CD14-positive monocyte (primary cell): ENCODE measurements around the gene FOXR1. TPM values are rescaled to one million over a fixed set of nuclear protein-coding genes. Genes with fewer than 3 reads are reported as not detected.

Experiments
- DNase-seq, 3 donors: peaks; one replicate each; pipeline ENCODE4 v3.0.0-alpha.2; 2011 to 2022
- H2AFZ ChIP-seq: 2 replicates; pipeline ENCODE4 v1.6.0; 2012; ENCODE audit warnings: mild to moderate bottlenecking, low read depth, low read length, inconsistent platforms; ENCODE audit not compliant: insufficient read depth, poor library complexity, severe bottlenecking
- H3K27ac ChIP-seq, 2 donors: 1 replicate in 1 of 2; 2 replicates in 1 of 2; pipeline ENCODE4 v1.5.1; 2012 to 2013; ENCODE audit warnings: low read length in 2 of 2, control low read depth in 1 of 2, inconsistent platforms in 1 of 2, low read depth in 1 of 2, mild to moderate bottlenecking in 1 of 2
- H3K27me3 ChIP-seq, 2 donors: one replicate each; pipeline versions ENCODE4 v1.6.0 to v1.6.1; 2011 to 2013; ENCODE audit warnings: low read length in 2 of 2; ENCODE audit not compliant: control insufficient read depth in 2 of 2, insufficient read depth in 2 of 2
- H3K36me3 ChIP-seq, 2 donors: replicated peaks in 1 of 2; 1 replicate in 1 of 2; 2 replicates in 1 of 2; pipeline versions ENCODE4 v1.5.1 to v1.6.1; 2012 to 2013; ENCODE audit warnings: low read length in 2 of 2, control low read depth in 1 of 2, inconsistent platforms in 1 of 2, mild to moderate bottlenecking in 1 of 2; ENCODE audit not compliant: insufficient read depth in 2 of 2, control insufficient read depth in 1 of 2
- H3K4me1 ChIP-seq, 2 donors: 1 replicate in 1 of 2; 2 replicates in 1 of 2; pipeline versions ENCODE4 v1.5.1 to v1.6.1; 2012 to 2013; ENCODE audit warnings: low read length in 2 of 2, control low read depth in 1 of 2, inconsistent platforms in 1 of 2, mild to moderate bottlenecking in 1 of 2, moderate library complexity in 1 of 2; ENCODE audit not compliant: insufficient read depth in 2 of 2, control insufficient read depth in 1 of 2
- H3K4me2 ChIP-seq: replicated peaks from 2 replicates; pipeline ENCODE3; 2012; ENCODE audit warnings: low read length, moderate library complexity, mild to moderate bottlenecking; ENCODE audit not compliant: poor library complexity, severe bottlenecking; ENCODE audit errors: extremely low read depth
- H3K4me3 ChIP-seq, 3 experiments: fragments of 200-600 bp in 1 of 3; sonication (generic) in 1 of 3; replicated peaks in 1 of 3; 1 replicate in 2 of 3; 2 replicates in 1 of 3; pipeline ENCODE4 v1.5.1; 2011 to 2013; ENCODE audit warnings: low read length in 3 of 3, mild to moderate bottlenecking in 3 of 3, control low read depth in 2 of 3, low read depth in 2 of 3, inconsistent platforms in 1 of 3, moderate library complexity in 1 of 3
- H3K79me2 ChIP-seq: 2 replicates; pipeline ENCODE4 v1.6.0; 2012; ENCODE audit warnings: mild to moderate bottlenecking, control low read depth, inconsistent platforms, low read length, moderate library complexity; ENCODE audit not compliant: insufficient read depth
- H3K9ac ChIP-seq: 2 replicates; pipeline ENCODE4 v1.6.0; 2017; ENCODE audit warnings: low read length, mild to moderate bottlenecking; ENCODE audit not compliant: insufficient read depth, poor library complexity, severe bottlenecking
- H3K9me3 ChIP-seq, 2 donors: replicated peaks in 1 of 2; 1 replicate in 1 of 2; 2 replicates in 1 of 2; pipeline versions ENCODE4 v1.5.1 to v1.6.1; 2012 to 2013; ENCODE audit warnings: low read length in 2 of 2, control low read depth in 1 of 2; ENCODE audit not compliant: control insufficient read depth in 1 of 2, insufficient read depth in 1 of 2
- H4K20me1 ChIP-seq: 2 replicates; pipeline ENCODE4 v1.6.0; 2012; ENCODE audit warnings: mild to moderate bottlenecking, low read length, control low read depth, moderate library complexity; ENCODE audit not compliant: insufficient read depth
- H3K27ac Mint-ChIP-seq, 7 donors: one replicate each; pipeline ENCODE4 v1.8.0; 2020; ENCODE audit warnings: mild to moderate bottlenecking in 7 of 7, mixed read lengths in 7 of 7, moderate library complexity in 6 of 7, inconsistent platforms in 2 of 7
- H3K27me3 Mint-ChIP-seq, 3 donors: one replicate each; pipeline ENCODE4 v1.8.0; 2021 to 2022; ENCODE audit warnings: low read depth in 3 of 3, mild to moderate bottlenecking in 3 of 3, mixed read lengths in 3 of 3, moderate library complexity in 3 of 3, inconsistent platforms in 1 of 3
- H3K36me3 Mint-ChIP-seq, 2 donors: one replicate each; pipeline ENCODE4 v1.8.0; 2020; ENCODE audit warnings: mixed read lengths in 2 of 2, inconsistent platforms in 1 of 2, mild to moderate bottlenecking in 1 of 2
- H3K4me1 Mint-ChIP-seq: one replicate; pipeline ENCODE4 v1.8.0; 2020; ENCODE audit warnings: mild to moderate bottlenecking, mixed read lengths
- H3K4me3 Mint-ChIP-seq, 2 donors: one replicate each; pipeline ENCODE4 v1.8.0; 2020; ENCODE audit warnings: mild to moderate bottlenecking in 2 of 2, mixed read lengths in 2 of 2, moderate library complexity in 1 of 2
- H3K9me3 Mint-ChIP-seq, 7 donors: one replicate each; pipeline ENCODE4 v1.8.0; 2020 to 2022; ENCODE audit warnings: mixed read lengths in 7 of 7, mild to moderate bottlenecking in 6 of 7, moderate library complexity in 6 of 7, inconsistent platforms in 2 of 7
- WGBS: methylation state at CpG from one replicate; pipeline ENCODE4 v1.1.5; 2013; ENCODE audit warnings: missing lambda C conversion rate; ENCODE audit not compliant: insufficient coverage; 5-methylcytosine and 5-hydroxymethylcytosine counted together
- intact Hi-C, 2 donors: fragments of 100-400 bp; cut with micrococcal nuclease; formaldehyde crosslinking; loops; one replicate each; pipeline versions ENCODE4 v1.15.0 to v1.15.1; 2023
- polyA plus RNA-seq, 3 donors: library from polyadenylated mRNA; depleted of rRNA in 1 of 3; unstranded in 2 of 3; stranded (reverse) in 1 of 3; fragments of 300-500 nt in 2 of 3; fragments of >200 nt in 1 of 3; fragmentation: Illumina TruSeq in 2 of 3; gene quantifications; 1 replicate in 2 of 3; 2 replicates in 1 of 3; pipeline ENCODE4 v1.2.3, GENCODE V29; 2012 to 2021
- TF ChIP-seq, protein P1 (sequence below): fragments of 200-600 bp; IDR thresholded peaks from one replicate; pipeline ENCODE4 v1.8.0; 2022; ENCODE audit warnings: antibody characterized with exemption, mild to moderate bottlenecking

FOXR1 gene
- polyA plus RNA-seq, 3 donors, result not detected

DNA sequence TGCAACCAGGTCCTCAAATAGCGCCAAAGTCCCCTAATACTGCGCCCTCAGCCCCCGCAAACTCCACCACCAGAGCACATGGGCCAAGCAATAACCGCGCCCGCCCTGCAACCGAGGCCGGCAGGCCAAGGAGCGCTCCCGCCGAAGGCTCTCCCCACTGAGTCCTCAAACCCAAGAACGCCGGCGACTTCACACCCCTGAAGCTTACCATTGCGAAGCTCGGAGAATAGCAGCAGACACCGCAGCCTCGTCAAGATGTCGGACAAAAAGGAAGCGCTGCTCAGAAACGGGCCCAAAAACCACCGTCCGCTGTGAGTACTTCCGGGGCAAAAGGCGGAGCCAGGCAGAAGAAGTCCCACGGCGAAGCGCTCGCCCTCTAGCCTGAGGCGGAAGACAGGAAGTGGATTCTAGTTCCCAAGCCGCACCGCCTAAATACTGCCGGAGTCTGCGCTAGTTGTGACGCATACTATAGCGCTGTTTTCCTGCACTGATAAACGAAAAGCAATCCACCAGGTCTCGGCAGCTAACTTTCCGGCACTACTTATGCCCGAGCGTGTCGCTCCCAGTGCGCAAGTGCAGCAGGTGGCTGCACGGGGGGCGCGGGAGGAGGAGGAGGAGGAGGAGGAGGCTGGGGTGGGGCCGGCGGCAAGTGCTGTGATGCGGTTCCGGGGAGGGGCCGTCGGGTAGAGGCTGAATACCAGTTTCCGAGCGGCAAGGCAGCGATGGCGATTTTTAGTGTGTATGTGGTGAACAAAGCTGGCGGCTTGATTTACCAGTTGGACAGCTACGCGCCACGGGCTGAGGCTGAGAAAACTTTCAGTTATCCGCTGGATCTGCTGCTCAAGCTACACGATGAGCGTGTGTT, 46.7 kb downstream of the FOXR1 start, which contains the start of the genes RPS25 and TRAPPC4:
Gene RPS25 (minus strand): TSS at position 270 of the 865 bp plus-strand sequence. CDS start 59 bp downstream, at position 211.
Gene TRAPPC4 (plus strand): TSS at position 693 of the 865 bp plus-strand sequence. CDS start 30 bp downstream, at position 723.
- Mint-ChIP-seq H3K4me1 (peaks cover 24% of the 10 kb centered on the region), H3K36me3 (peaks cover 44 to 70% of the 10 kb centered on the region in 2 donors), H3K27me3 (peaks cover 0 to 1% (median 0%) of the 10 kb centered on the region in 3 donors), H3K27ac (peak within 1 kb of the TSS; percentile 98 to 100 (median 99)), H3K9me3 (no peaks in the 10 kb centered on the region), H3K4me3 (peak within 1 kb of the TSS; percentile 96 to 97)
- peak within 1 kb of the TSS; percentile 96 for H3K4me2 ChIP-seq
- H3K9me3 ChIP-seq, result no peaks in the 10 kb centered on the region
- H2AFZ ChIP-seq, result peak within 1 kb of the TSS; percentile 78
- peaks cover 3% of the 10 kb centered on the region for H4K20me1 ChIP-seq
- H3K27me3 ChIP-seq, result no peaks in the 10 kb centered on the region
- peaks cover 65% of the 10 kb centered on the region for H3K79me2 ChIP-seq
- TF ChIP-seq, protein P1, sequence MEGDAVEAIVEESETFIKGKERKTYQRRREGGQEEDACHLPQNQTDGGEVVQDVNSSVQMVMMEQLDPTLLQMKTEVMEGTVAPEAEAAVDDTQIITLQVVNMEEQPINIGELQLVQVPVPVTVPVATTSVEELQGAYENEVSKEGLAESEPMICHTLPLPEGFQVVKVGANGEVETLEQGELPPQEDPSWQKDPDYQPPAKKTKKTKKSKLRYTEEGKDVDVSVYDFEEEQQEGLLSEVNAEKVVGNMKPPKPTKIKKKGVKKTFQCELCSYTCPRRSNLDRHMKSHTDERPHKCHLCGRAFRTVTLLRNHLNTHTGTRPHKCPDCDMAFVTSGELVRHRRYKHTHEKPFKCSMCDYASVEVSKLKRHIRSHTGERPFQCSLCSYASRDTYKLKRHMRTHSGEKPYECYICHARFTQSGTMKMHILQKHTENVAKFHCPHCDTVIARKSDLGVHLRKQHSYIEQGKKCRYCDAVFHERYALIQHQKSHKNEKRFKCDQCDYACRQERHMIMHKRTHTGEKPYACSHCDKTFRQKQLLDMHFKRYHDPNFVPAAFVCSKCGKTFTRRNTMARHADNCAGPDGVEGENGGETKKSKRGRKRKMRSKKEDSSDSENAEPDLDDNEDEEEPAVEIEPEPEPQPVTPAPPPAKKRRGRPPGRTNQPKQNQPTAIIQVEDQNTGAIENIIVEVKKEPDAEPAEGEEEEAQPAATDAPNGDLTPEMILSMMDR, result no peak
- H3K4me1 ChIP-seq, result peaks cover 26 to 34% of the 10 kb centered on the region in 2 donors
- peak within 1 kb of the TSS; percentile 88 for H3K9ac ChIP-seq
- WGBS, result under 1% methylated on average over 63 of the region's 63 CpGs
- intact Hi-C loops, result loop anchor here in 1 of 2 donors (5.0 kb wide), 3 partner anchors 49 to 91 kb away; partner anchors contain the start of genes BCL9L, DPAGT1 and VPS11
- peak; percentile 96 to 97 (median 96) for DNase-seq
- peak within 1 kb of the TSS; percentile 93 to 96 for H3K27ac ChIP-seq
- peak within 1 kb of the TSS; percentile 87 to 88 (median 88) for H3K4me3 ChIP-seq
- peaks cover 53 to 63% of the 10 kb centered on the region in 2 donors for H3K36me3 ChIP-seq

DNA sequence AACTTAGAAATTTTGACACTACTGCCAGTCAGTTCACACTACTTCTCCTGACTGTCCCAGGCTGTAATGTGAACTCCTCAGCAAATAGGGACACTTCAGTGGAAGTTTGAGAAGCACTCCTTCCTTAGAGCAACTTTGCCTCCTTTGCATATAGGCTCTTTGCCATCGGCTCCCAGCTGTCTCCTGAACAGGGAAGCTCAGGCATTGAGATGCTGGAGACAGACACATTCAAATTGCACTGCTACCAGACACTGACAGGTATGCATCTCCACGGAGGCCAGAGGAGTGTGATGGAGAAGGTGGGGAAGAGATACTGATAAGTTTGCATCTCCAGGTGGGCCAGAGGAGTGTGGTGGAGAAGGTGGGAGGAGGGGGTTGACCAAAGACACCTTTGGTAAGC, 48.4 kb downstream of the FOXR1 start:
- intact Hi-C loops, result loop anchor here in 1 of 2 donors (1.0 to 5.0 kb wide), 4 partner anchors 10 to 93 kb away; partner anchors contain the start of genes BCL9L, DPAGT1, SLC37A4 and VPS11
- Histone ChIP-seq H3K4me1 (peaks cover 26 to 34% of the 10 kb centered on the region in 2 donors), H3K9me3 (no peaks in the 10 kb centered on the region), H3K4me2 (peak overlapping the region; percentile 96), H3K9ac (no peak overlapping the region), H3K4me3 (peak overlapping the region in 1 of 3 experiments; percentile 88), H3K27ac (peak overlapping the region in 1 of 2 donors; percentile 96), H3K36me3 (peaks cover 55 to 63% of the 10 kb centered on the region in 2 donors), H3K27me3 (no peaks in the 10 kb centered on the region), H3K79me2 (peaks cover 67% of the 10 kb centered on the region), H2AFZ (no peak overlapping the region), H4K20me1 (peaks cover 3% of the 10 kb centered on the region)
- DNase-seq, result no peak
- WGBS, result 80% methylated on average over 1 of the region's 2 CpGs
- peaks cover 0 to 1% (median 0%) of the 10 kb centered on the region in 3 donors for H3K27me3 Mint-ChIP-seq
- peaks cover 47 to 70% of the 10 kb centered on the region in 2 donors for H3K36me3 Mint-ChIP-seq
- peak overlapping the region; percentile 51 to 96 for H3K4me3 Mint-ChIP-seq
- no peaks in the 10 kb centered on the region for H3K9me3 Mint-ChIP-seq
- TF ChIP-seq, protein P1, result no peak
- peaks cover 24% of the 10 kb centered on the region for H3K4me1 Mint-ChIP-seq
- H3K27ac Mint-ChIP-seq, result peak overlapping the region in 5 of 7 donors; percentile 71 to 100 (median 98)
